ENCODE results near the gene HSDL1. TPM values are rescaled to one million over a fixed set of nuclear protein-coding genes. Genes with fewer than 3 reads are reported as not detected.

HSDL1 gene
- polyA plus RNA-seq, 1 experiment: 29.5 TPM

DNA sequence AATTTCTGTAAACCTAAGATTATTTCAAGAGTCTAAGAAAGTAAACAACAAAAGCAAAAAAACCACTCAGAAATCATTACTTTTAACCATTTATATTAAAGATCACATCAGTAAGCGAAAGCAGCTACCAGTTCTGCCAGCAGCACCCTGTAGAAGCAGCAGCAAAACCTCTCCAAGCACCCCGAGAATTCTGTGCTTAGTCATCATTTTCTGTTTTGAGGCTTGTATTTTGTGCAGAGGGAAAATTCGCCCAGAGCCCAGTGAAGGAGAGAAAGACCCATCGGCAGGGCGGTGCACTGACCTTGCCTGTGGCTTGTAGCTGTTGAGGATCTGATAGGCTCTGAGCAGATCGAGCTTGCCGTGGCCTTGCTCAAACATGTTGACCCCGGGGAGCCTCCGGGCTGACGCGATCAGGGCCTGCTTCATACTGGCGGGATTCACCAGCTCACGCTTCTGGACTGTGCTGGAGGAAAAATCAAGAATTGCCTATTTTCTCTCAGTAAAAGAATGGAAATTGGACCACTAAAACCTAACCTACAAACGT, 63.5 kb downstream of the HSDL1 start:
- ChIA-PET CTCF (interaction anchor here (0.9 to 4.4 kb wide), 2 partner anchors 16 to 18 kb away, joined by 3 to 31 read pairs; no protein-coding TSS in a partner anchor), POLR2A (no interaction called here)
- H3K27ac ChIP-seq (ENCODE audit: low read depth, low read length): no peak overlapping the region
- H3K4me3 ChIP-seq (ENCODE audit: low read depth, low read length): no peak overlapping the region
- H3K27me3 ChIP-seq (ENCODE audit: control insufficient read depth, insufficient read depth, low read length): no peaks in the 10 kb centered on the region
- H3K9me3 ChIP-seq (ENCODE audit: control insufficient read depth, insufficient read depth, low read length): no peaks in the 10 kb centered on the region; the same call in 1 of the 2 replicates
- no peak for TF ChIP-seq CTCF (IDR thresholded peaks at IDR 0.05; ENCODE audit: low read depth, low read length)
- DNase-seq (ENCODE audit: low read depth, low spot score): no peak

DNA sequence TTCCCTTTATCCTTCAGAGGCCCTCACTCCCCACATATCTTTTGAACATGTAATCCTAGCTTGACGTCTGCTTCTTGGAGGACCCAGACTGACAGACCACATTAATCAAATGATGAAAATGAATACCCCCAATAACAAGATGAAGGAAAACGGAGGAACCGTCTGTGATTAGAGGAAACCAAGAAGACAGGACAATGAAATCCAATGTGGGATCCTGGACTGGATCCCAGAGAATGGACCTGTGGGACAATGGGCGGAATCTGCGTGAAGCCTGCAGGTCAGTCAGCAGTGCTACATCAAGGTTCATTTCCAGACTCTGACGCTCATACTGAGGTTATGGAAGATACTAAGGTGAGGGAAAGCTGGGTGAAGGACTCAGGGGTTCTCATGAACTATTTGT, 64.2 kb downstream of the HSDL1 start:
- CTCF ChIA-PET: interaction anchor here (0.9 to 4.4 kb wide), 4 partner anchors 15 to 18 kb away, joined by 3 to 31 read pairs (median 6); no protein-coding TSS in a partner anchor
- Histone ChIP-seq H3K9me3 (ENCODE audit: control insufficient read depth, insufficient read depth, low read length) (no peaks in the 10 kb centered on the region; the same call in 1 of the 2 replicates), H3K27ac (ENCODE audit: low read depth, low read length) (no peak overlapping the region), H3K27me3 (ENCODE audit: control insufficient read depth, insufficient read depth, low read length) (no peaks in the 10 kb centered on the region), H3K4me3 (ENCODE audit: low read depth, low read length) (no peak overlapping the region)
- DNase-seq (ENCODE audit: low read depth, low spot score): no peak
- TF ChIP-seq CTCF (IDR thresholded peaks at IDR 0.05; ENCODE audit: low read depth, low read length): no peak
- POLR2A ChIA-PET: no interaction called here

- CTCF ChIA-PET: interaction anchor here (1.2 to 1.3 kb wide), 2 partner anchors 15 to 17 kb away, joined by 3 to 8 read pairs; no protein-coding TSS in a partner anchor
- no peak for DNase-seq (ENCODE audit: low read depth, low spot score)
- TF ChIP-seq CTCF (IDR thresholded peaks at IDR 0.05; ENCODE audit: low read depth, low read length): no peak
- no peak overlapping the region for H3K4me3 ChIP-seq (ENCODE audit: low read depth, low read length)
- no peaks in the 10 kb centered on the region; the same call in 1 of the 2 replicates for H3K9me3 ChIP-seq (ENCODE audit: control insufficient read depth, insufficient read depth, low read length)
- H3K27ac ChIP-seq (ENCODE audit: low read depth, low read length): no peak overlapping the region
- no peaks in the 10 kb centered on the region for H3K27me3 ChIP-seq (ENCODE audit: control insufficient read depth, insufficient read depth, low read length)
- POLR2A ChIA-PET: no interaction called here
Measured at GRCh38 chr16:84080378-84080777, 64.6 kb downstream of the HSDL1 start.

- TF ChIP-seq CTCF (IDR thresholded peaks at IDR 0.05; ENCODE audit: low read depth, low read length): no peak
- no peak for DNase-seq (ENCODE audit: low read depth, low spot score)
- Histone ChIP-seq H3K9me3 (ENCODE audit: control insufficient read depth, insufficient read depth, low read length) (no peaks in the 10 kb centered on the region; the same call in 1 of the 2 replicates), H3K4me3 (ENCODE audit: low read depth, low read length) (no peak overlapping the region), H3K27ac (ENCODE audit: low read depth, low read length) (no peak overlapping the region), H3K27me3 (ENCODE audit: control insufficient read depth, insufficient read depth, low read length) (no peaks in the 10 kb centered on the region)
- POLR2A ChIA-PET: no interaction called here
- CTCF ChIA-PET: interaction anchor here (1.1 to 1.3 kb wide), 3 partner anchors 8 to 17 kb away, joined by 3 to 8 read pairs (median 3); no protein-coding TSS in a partner anchor
Measured at GRCh38 chr16:84079664-84080063, 65.3 kb downstream of the HSDL1 start.

DNA sequence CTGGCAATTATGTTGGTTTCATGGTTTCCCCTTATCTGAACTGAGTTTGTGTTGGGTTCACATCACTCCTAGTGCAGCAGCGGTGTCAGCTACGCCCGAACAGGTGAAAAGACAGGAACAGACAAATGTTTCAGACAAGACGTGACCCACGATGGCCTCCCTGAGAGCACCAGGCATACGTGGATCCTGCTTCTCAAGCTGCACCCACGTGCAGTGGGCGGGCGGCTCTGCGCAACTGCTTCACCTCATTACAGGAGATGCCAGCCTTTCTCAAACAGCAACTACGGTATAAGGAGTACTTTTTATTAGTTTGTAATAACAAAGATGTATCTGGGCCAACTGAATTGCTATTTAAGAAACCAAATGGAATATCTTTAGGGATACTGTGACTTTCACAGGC, 69.6 kb downstream of the HSDL1 start:
- no peak for DNase-seq (ENCODE audit: low read depth, low spot score)
- ChIA-PET POLR2A (no interaction called here), CTCF (interaction anchor here (0.9 to 1.1 kb wide), 3 partner anchors 9 to 118 kb away, joined by 3 to 6 read pairs (median 3); no protein-coding TSS in a partner anchor)
- Histone ChIP-seq H3K27me3 (ENCODE audit: control insufficient read depth, insufficient read depth, low read length) (no peaks in the 10 kb centered on the region), H3K27ac (ENCODE audit: low read depth, low read length) (no peak overlapping the region), H3K9me3 (ENCODE audit: control insufficient read depth, insufficient read depth, low read length) (no peaks in the 10 kb centered on the region; the same call in 1 of the 2 replicates), H3K4me3 (ENCODE audit: low read depth, low read length) (no peak overlapping the region)
- TF ChIP-seq CTCF (IDR thresholded peaks at IDR 0.05; ENCODE audit: low read depth, low read length): no peak

Data from AG04450 (cell line).